Breast epithelium (tissue), 4 donors: ENCODE results near the gene ERC1. TPM values are rescaled to one million over a fixed set of nuclear protein-coding genes. Genes with fewer than 3 reads are reported as not detected.

ENCODE experiments used
- DNase-seq, 2 donors: peaks; one replicate each; pipeline ENCODE4 v3.0.0-alpha.2; 2019; ENCODE audit warnings: low spot score in 2 of 2
- H3K27ac ChIP-seq, 2 donors: fragments of 200-600 bp; sonication (generic) in 1 of 2; one replicate each; pipeline ENCODE4 v1.5.1; 2016 to 2019; ENCODE audit warnings: mild to moderate bottlenecking in 1 of 2
- H3K27me3 ChIP-seq, 2 donors: fragments of 200-600 bp; sonication (generic) in 1 of 2; one replicate each; pipeline versions ENCODE4 v1.5.1 to v1.6.0; 2017 to 2019; ENCODE audit warnings: control low read depth in 1 of 2, mild to moderate bottlenecking in 1 of 2
- H3K36me3 ChIP-seq: fragments of 200-600 bp; one replicate; pipeline ENCODE4 v1.5.1; 2019
- H3K4me1 ChIP-seq, 2 donors: fragments of 200-600 bp; sonication (generic); one replicate each; pipeline ENCODE4 v1.5.1; 2016 to 2019; ENCODE audit warnings: control low read depth in 1 of 2
- H3K4me3 ChIP-seq, 3 donors: fragments of 200-600 bp; sonication (generic); 1 replicate in 2 of 3; 2 replicates in 1 of 3; pipeline ENCODE4 v1.5.1; 2016 to 2019; ENCODE audit warnings: mild to moderate bottlenecking in 3 of 3, moderate library complexity in 2 of 3
- H3K9me3 ChIP-seq, 2 donors: fragments of 200-600 bp; sonication (generic) in 1 of 2; one replicate each; pipeline ENCODE4 v1.5.1; 2016 to 2019; ENCODE audit warnings: control low read depth in 1 of 2
- POLR2A ChIP-seq: fragments of 450-650 bp; IDR thresholded peaks from one replicate; pipeline ENCODE4 v1.6.1; 2016; ENCODE audit warnings: antibody characterized with exemption, mild to moderate bottlenecking, moderate library complexity
- POLR2AphosphoS5 ChIP-seq, 3 donors: sonication (generic); formaldehyde crosslinking; IDR thresholded peaks; one replicate each; pipeline ENCODE4 v1.6.1; 2017; ENCODE audit warnings: antibody characterized with exemption in 3 of 3
- intact Hi-C: fragments of 100-400 bp; cut with DNase I; formaldehyde crosslinking; loops from one replicate; pipeline ENCODE4 v1.15.1; 2023; ENCODE audit warnings: low total_unique reads
- total RNA-seq, 3 donors: library from RNA; depleted of rRNA; stranded (reverse); fragments of >200 nt; gene quantifications; one replicate each; pipeline ENCODE4 v1.1.0, GENCODE V29; 2016
- TF ChIP-seq, protein P1 (sequence below), 3 donors: fragments of 450-650 bp; IDR thresholded peaks; one replicate each; pipeline ENCODE4 v1.5.1; 2016 to 2017; ENCODE audit warnings: antibody characterized with exemption in 3 of 3, mild to moderate bottlenecking in 3 of 3, moderate library complexity in 3 of 3

Gene ERC1
- total RNA-seq, 3 donors from 2014 or later: 47.4 to 63.4 (median 52.8) TPM

DNA sequence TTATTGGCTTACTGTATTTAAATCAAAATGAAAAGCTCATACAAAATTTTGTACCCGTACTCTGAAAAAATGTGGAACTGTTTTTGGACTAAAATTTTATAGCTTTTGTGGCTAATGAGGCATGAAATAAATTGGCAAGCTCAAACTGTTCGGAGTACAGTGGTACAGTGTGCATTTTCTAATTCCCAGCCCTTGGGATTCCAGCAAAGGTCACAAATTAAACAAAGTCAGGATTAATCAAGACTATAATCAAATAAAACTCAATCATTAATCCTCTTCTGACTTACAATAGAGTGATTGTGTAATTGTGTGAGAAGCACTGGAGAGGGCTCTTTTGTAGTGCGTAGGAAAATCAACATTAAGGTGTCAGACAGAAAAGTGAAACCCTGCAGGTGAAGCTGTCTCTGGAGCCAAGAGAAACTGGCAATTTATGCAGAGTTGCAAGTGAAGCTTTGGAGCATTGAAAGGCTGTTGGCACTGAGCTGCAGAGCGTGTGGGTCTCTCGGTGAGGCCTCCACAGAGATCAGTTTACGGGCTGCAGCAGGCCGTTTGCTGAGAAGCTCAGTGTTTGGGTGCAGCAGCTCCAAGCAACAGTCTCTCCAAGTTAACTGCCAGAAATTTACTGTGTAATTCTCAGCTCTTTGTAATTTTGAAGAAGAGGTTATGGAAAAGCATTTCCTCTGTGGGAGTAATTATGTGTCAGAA lies 327.5 kb downstream of the ERC1 start:
- no peak for DNase-seq
- intact Hi-C loops: no loop called here
- no peaks in the 10 kb centered on the region for H3K27me3 ChIP-seq
- H3K9me3 ChIP-seq: no peaks in the 10 kb centered on the region
- H3K4me1 ChIP-seq: no peaks in the 10 kb centered on the region
- peak overlapping the region in 2 of 3 donors; percentile 4 to 17 for H3K4me3 ChIP-seq
- peak overlapping the region; percentile 22 to 53 for H3K27ac ChIP-seq
- no peaks in the 10 kb centered on the region for H3K36me3 ChIP-seq
- TF ChIP-seq, protein P1, sequence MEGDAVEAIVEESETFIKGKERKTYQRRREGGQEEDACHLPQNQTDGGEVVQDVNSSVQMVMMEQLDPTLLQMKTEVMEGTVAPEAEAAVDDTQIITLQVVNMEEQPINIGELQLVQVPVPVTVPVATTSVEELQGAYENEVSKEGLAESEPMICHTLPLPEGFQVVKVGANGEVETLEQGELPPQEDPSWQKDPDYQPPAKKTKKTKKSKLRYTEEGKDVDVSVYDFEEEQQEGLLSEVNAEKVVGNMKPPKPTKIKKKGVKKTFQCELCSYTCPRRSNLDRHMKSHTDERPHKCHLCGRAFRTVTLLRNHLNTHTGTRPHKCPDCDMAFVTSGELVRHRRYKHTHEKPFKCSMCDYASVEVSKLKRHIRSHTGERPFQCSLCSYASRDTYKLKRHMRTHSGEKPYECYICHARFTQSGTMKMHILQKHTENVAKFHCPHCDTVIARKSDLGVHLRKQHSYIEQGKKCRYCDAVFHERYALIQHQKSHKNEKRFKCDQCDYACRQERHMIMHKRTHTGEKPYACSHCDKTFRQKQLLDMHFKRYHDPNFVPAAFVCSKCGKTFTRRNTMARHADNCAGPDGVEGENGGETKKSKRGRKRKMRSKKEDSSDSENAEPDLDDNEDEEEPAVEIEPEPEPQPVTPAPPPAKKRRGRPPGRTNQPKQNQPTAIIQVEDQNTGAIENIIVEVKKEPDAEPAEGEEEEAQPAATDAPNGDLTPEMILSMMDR (IDR thresholded peaks at IDR 0.05): no peak

DNA sequence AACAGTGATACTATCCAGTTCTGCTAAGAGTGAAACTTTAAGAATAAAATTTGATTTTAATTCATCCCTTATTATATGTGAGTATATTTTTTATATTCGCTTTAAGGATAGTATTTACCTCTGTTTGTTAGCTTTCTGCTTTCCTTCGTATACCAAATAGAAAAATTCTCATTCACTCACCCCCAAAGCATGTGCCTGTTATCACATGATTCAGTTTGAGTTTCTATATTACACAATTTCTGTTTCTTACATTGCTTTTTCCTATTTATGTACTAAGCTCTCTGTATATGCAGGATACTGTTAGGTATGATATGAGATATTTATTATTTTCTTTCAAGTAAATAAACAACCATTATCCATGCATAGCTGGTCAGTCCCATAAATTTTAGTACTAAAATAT lies 328.2 kb downstream of the ERC1 start:
- Histone ChIP-seq H3K27me3 (no peaks in the 10 kb centered on the region), H3K4me1 (no peaks in the 10 kb centered on the region), H3K9me3 (no peaks in the 10 kb centered on the region), H3K27ac (peak overlapping the region; percentile 22 to 53), H3K4me3 (no peak overlapping the region), H3K36me3 (no peaks in the 10 kb centered on the region)
- no peak for TF ChIP-seq POLR2A
- TF ChIP-seq, protein P1 (IDR thresholded peaks at IDR 0.05): no peak
- no peak for TF ChIP-seq POLR2AphosphoS5 (IDR thresholded peaks at IDR 0.05)
- DNase-seq: no peak
- intact Hi-C loops: no loop called here

DNA sequence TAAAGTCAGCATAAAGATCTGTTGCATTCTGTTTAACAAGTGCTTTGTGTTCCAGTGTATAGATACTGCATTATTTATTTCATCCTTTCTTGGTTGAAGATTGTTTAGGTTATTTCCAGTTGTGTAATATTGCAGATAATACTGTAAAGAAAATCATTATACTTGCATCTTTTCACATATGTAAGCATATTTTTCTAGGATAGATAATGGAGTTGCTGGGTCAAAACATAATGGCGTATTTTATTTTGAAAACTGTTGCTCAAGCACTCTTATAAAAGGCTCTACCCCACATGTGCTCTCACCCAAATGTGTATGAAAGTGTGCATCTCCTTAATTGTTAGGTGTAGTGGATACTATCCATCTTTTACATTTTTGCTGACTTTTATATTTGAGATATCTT lies 329.0 kb downstream of the ERC1 start:
- Histone ChIP-seq H3K4me1 (no peaks in the 10 kb centered on the region), H3K9me3 (no peaks in the 10 kb centered on the region), H3K27ac (no peak overlapping the region), H3K27me3 (no peaks in the 10 kb centered on the region), H3K4me3 (no peak overlapping the region), H3K36me3 (no peaks in the 10 kb centered on the region)
- DNase-seq: no peak
- intact Hi-C loops: no loop called here
- TF ChIP-seq POLR2A: no peak
- TF ChIP-seq, protein P1 (IDR thresholded peaks at IDR 0.05): no peak
- TF ChIP-seq POLR2AphosphoS5 (IDR thresholded peaks at IDR 0.05): no peak

DNA sequence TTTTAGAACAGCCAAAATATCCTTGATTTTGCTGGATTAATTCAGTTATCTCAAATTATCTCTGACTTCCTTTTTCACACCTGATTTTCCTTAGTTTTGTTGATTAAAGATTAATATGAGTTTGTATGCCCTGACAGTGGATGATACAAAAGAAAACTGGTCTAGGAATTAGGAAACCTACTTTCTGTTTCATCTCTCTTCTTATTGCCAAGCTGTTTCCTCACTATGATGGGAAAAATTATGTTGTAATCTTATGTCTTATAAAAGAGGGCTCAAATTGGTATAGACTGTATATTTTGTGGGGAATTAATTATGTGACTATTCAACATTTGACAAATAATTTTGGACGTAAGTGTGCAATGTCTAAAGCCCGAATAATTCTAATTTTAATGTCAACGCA lies 331.8 kb downstream of the ERC1 start:
- Histone ChIP-seq H3K9me3 (no peaks in the 10 kb centered on the region), H3K36me3 (no peaks in the 10 kb centered on the region), H3K4me1 (no peaks in the 10 kb centered on the region), H3K27me3 (no peaks in the 10 kb centered on the region), H3K27ac (no peak overlapping the region), H3K4me3 (no peak overlapping the region)
- intact Hi-C loops: no loop called here
- TF ChIP-seq POLR2A (no peak), POLR2AphosphoS5 (IDR thresholded peaks at IDR 0.05) (no peak)
- TF ChIP-seq, protein P1 (IDR thresholded peaks at IDR 0.05): no peak
- no peak for DNase-seq

DNA sequence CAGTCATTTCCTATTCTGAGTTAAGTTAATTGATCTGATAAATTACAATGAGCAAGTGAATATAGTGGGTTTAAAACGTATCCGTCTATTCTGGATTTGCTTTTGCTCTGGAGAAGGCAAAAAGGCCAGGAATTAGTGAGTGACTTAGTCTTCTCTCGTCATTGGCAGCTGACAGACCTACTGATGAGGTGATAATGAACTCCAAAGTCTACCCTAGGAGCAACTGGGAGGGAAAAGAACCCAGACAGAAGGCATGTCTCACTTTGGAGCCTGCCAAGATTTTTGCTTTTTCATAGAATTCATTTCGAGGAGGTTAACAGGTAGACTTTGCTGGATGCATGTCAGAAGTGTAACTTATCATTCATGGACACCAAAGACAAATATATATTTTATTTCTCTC lies 333.1 kb downstream of the ERC1 start:
- no peak for TF ChIP-seq POLR2A
- TF ChIP-seq, protein P1 (IDR thresholded peaks at IDR 0.05): no peak
- TF ChIP-seq POLR2AphosphoS5 (IDR thresholded peaks at IDR 0.05): no peak
- DNase-seq: no peak

More for the DNA sequence above, 333.1 kb downstream of the ERC1 start:
- H3K4me3 ChIP-seq: no peak overlapping the region
- H3K36me3 ChIP-seq: no peaks in the 10 kb centered on the region
- H3K9me3 ChIP-seq: no peaks in the 10 kb centered on the region
- no peaks in the 10 kb centered on the region for H3K27me3 ChIP-seq
- no peaks in the 10 kb centered on the region for H3K4me1 ChIP-seq
- no peak overlapping the region for H3K27ac ChIP-seq
- intact Hi-C loops: no loop called here
